H1 (cell line): Measurements from ENCODE around the gene GEN1.
"Not testable (repeated sequence)": the region's sequence is repeated elsewhere in the genome, so short reads cannot be mapped to it uniquely, and the experiment has no call there.

Experiments
- CHD1 ChIP-seq: IDR thresholded peaks from 2 replicates; pipeline ENCODE4 v1.6.1; 2012; ENCODE audit warnings: low read depth, low read length, improper control_type of control experiment
- CTCF ChIP-seq, 3 experiments: IDR thresholded peaks; 1 replicate in 2 of 3; 2 replicates in 1 of 3; pipeline versions ENCODE4 v1.5.1 to v1.6.1; 2011; ENCODE audit warnings: low read length in 3 of 3, mild to moderate bottlenecking in 3 of 3, inconsistent platforms in 2 of 3, low read depth in 1 of 3, moderate library complexity in 1 of 3; ENCODE audit not compliant: insufficient read depth in 1 of 3; ENCODE audit errors: control extremely low read depth in 1 of 3
- JUND ChIP-seq: IDR thresholded peaks from 2 replicates; pipeline ENCODE4 v1.6.1; 2011; ENCODE audit warnings: mild to moderate bottlenecking, improper control_type of control experiment, low read length
- MAFK ChIP-seq: IDR thresholded peaks from 2 replicates; pipeline ENCODE4 v1.6.1; 2012; ENCODE audit warnings: low read depth, mild to moderate bottlenecking, improper control_type of control experiment, low read length
- NRF1 ChIP-seq: IDR thresholded peaks from 2 replicates; pipeline ENCODE4 v1.6.1; 2011; ENCODE audit warnings: mild to moderate bottlenecking, low read depth, low read length, improper control_type of control experiment
- POLR2AphosphoS5 ChIP-seq: IDR thresholded peaks from 2 replicates; pipeline ENCODE4 v1.6.1; 2011; ENCODE audit warnings: low read depth, low read length
- RAD21 ChIP-seq, 2 experiments: IDR thresholded peaks in 1 of 2; conservative IDR thresholded peaks in 1 of 2; 2 replicates each; pipeline ENCODE4 v1.6.1; 2011; ENCODE audit warnings: low read depth in 2 of 2, low read length in 2 of 2, improper control_type of control experiment in 1 of 2, inconsistent platforms in 1 of 2, mild to moderate bottlenecking in 1 of 2, moderate library complexity in 1 of 2
- SIN3A ChIP-seq, 2 experiments: IDR thresholded peaks in 1 of 2; conservative IDR thresholded peaks in 1 of 2; 2 replicates each; pipeline ENCODE4 v1.6.1; 2011 to 2012; ENCODE audit warnings: low read length in 2 of 2, improper control_type of control experiment in 1 of 2, low read depth in 1 of 2, mild to moderate bottlenecking in 1 of 2
- SP1 ChIP-seq: IDR thresholded peaks from 2 replicates; pipeline ENCODE4 v1.6.1; 2011; ENCODE audit warnings: low read depth, low read length

DNA sequence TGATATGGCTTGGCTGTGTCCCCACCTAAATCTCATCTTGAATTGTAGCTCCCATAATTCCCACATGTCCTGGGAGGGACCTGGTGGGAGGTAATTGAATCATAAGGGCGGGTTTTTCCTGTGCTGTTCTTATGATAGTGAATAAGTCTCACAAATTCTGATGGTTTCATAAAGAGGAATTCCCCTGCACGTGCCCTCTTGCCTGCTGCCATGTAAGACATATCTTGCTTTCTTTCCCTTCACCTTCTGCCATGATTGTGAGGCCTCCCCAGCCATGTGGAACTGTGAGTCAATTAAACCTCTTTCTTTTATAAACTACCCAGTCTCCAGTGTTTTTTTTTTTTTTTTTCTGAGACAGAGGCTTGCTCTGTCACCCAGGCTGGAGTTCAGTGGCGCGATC is 69.7 kb downstream of the GEN1 start:
- TF ChIP-seq NRF1; CTCF (IDR thresholded peaks at IDR 0.05; ENCODE audit: control extremely low read depth in 1 of 3, insufficient read depth in 1 of 3, low read depth in 1 of 3, low read length in 3 of 3); CHD1; POLR2AphosphoS5; JUND; SIN3A (conservative IDR thresholded peaks at IDR 0.05 in 1 of 2, IDR thresholded peaks at IDR 0.05 in 1 of 2; ENCODE audit: low read depth in 1 of 2, low read length in 2 of 2); RAD21 (IDR thresholded peaks at IDR 0.05 in 1 of 2, conservative IDR thresholded peaks at IDR 0.05 in 1 of 2; ENCODE audit: low read depth in 2 of 2, low read length in 2 of 2); SP1; MAFK: not testable (repeated sequence)
